K562 (cell line): ENCODE results near the gene SLC37A3. TPM values are rescaled to one million over a fixed set of nuclear protein-coding genes. Genes with fewer than 3 reads are reported as not detected.
A peak's percentile ranks its signal among the peaks of the same experiment; 100 is the strongest.

Experiments used
- ARNT ChIP-seq, 2 experiments: fragments of 450-650 bp; IDR thresholded peaks; 2 replicates each; pipeline ENCODE4 v1.6.1; 2016; ENCODE audit warnings: mild to moderate bottlenecking in 1 of 2
- E2F3 ChIP-seq: fragments of 250-450 bp; sonication (Bioruptor Pico); IDR thresholded peaks from 2 replicates; pipeline ENCODE4 v1.4.0; 2020; ENCODE audit warnings: mild to moderate bottlenecking
- ETS1 ChIP-seq: conservative IDR thresholded peaks from 2 replicates; pipeline ENCODE4 v1.6.1; 2011; ENCODE audit warnings: low read depth, mild to moderate bottlenecking, low read length; ENCODE audit not compliant: control insufficient read depth
- HDAC2 ChIP-seq: fragments of 450-650 bp; IDR thresholded peaks from 2 replicates; pipeline ENCODE4 v1.6.1; 2016; ENCODE audit warnings: mild to moderate bottlenecking
- MIER1 ChIP-seq: fragments of 450-650 bp; IDR thresholded peaks from 2 replicates; pipeline ENCODE4 v1.6.1; 2016; ENCODE audit warnings: antibody characterized with exemption, mild to moderate bottlenecking, low read depth
- RCOR1 ChIP-seq, 2 experiments: IDR thresholded peaks; 2 replicates each; pipeline ENCODE4 v1.6.1; 2012; ENCODE audit warnings: low read depth in 2 of 2, low read length in 2 of 2, borderline replicate concordance in 1 of 2, improper control_type of control experiment in 1 of 2
- RERE ChIP-seq: sonication (generic); formaldehyde crosslinking; IDR thresholded peaks from 2 replicates; pipeline ENCODE4 v1.8.0; 2023; ENCODE audit warnings: missing genetic modification reagents, mild to moderate bottlenecking, borderline replicate concordance
- SETDB1 ChIP-seq: IDR thresholded peaks from one replicate; pipeline ENCODE4 v1.6.1; 2012; ENCODE audit warnings: low read length, control low read depth, inconsistent platforms
- TRIM25 ChIP-seq: fragments of 450-650 bp; IDR thresholded peaks from 2 replicates; pipeline ENCODE4 v1.7.0; 2016; ENCODE audit warnings: borderline replicate concordance
- ZBTB11 ChIP-seq, 3 experiments: fragments of 200-800 bp in 1 of 3; fragments of 250-450 bp in 1 of 3; fragments of 450-650 bp in 1 of 3; sonication (Bioruptor Pico) in 1 of 3; sonication (Bioruptor generic) in 1 of 3; formaldehyde crosslinking in 1 of 3; IDR thresholded peaks; 2 replicates each; pipeline versions ENCODE4 v1.6.1 to v1.8.0; 2016 to 2022; ENCODE audit warnings: mild to moderate bottlenecking in 2 of 3, missing genetic modification characterization in 2 of 3, missing compliant biosample characterization in 1 of 3, moderate library complexity in 1 of 3
- ZNF316 ChIP-seq: fragments of 450-650 bp; IDR thresholded peaks from 2 replicates; pipeline ENCODE4 v1.6.1; 2016
- polyA plus RNA-seq, 8 experiments: library from polyadenylated mRNA; depleted of rRNA in 4 of 8; stranded (reverse) in 5 of 8; unstranded in 3 of 8; fragments of >200 nt; fragmentation: Nextera tagmentation in 2 of 8; fragmentation: Illumina TruSeq in 1 of 8; extraction: Ambion mirVana in 2 of 8; extraction: Trizol in 1 of 8; gene quantifications; 2 replicates each; pipeline versions ENCODE4 v1.2.1 to v1.2.3, GENCODE V29; 2011 to 2014; ENCODE audit warnings: inconsistent platforms in 1 of 8, missing spikeins in 1 of 8
- total RNA-seq, 7 experiments: library from RNA; depleted of rRNA in 6 of 7; stranded (reverse); fragments of >200 nt in 6 of 7; fragmentation: Illumina TruSeq in 2 of 7; extraction: Trizol in 2 of 7; gene quantifications; 2 replicates each; pipeline versions ENCODE4 v1.2.1 to v1.2.3, GENCODE V29; 2011 to 2021; ENCODE audit warnings: low replicate concordance in 1 of 7

The SLC37A3 gene
- total and polyA plus RNA-seq, 9 of the 15 experiments (the other 6 are each of a cell fraction or from before 2014, with no cell fraction given): 11.7 to 59.1 (median 26.8) TPM

- 0 out of 2 replicates have a peak, but pooled peaks have one; percentile 16 for TF ChIP-seq ETS1
- 0 out of 4 replicates have a peak, but pooled peaks of 1 of the 2 experiments have one; percentile 69 for TF ChIP-seq ARNT (IDR thresholded peaks at IDR 0.05)
- no peak for TF ChIP-seq SETDB1
- TF ChIP-seq RERE (CRISPR knock-in tag): no peak
- no peak for TF ChIP-seq E2F3 (CRISPR knock-in tag)
- 0 out of 2 replicates have a peak, but pooled peaks have one; percentile 39 for TF ChIP-seq MIER1
- no peak; a peak in 1 of 6 replicates for TF ChIP-seq ZBTB11 (CRISPR knock-in tag; IDR thresholded peaks at IDR 0.05)
- TF ChIP-seq TRIM25: no peak
- peak; percentile 98 for TF ChIP-seq ZNF316
- TF ChIP-seq HDAC2: 0 out of 2 replicates have a peak, but pooled peaks have one; percentile 43
- peak; percentile 7 to 44; a peak in 1 of 4 replicates for TF ChIP-seq RCOR1 (IDR thresholded peaks at IDR 0.05; ENCODE audit: borderline replicate concordance in 1 of 2, low read depth in 2 of 2, low read length in 2 of 2)
These were observed 72.0 kb downstream of the SLC37A3 start (continued) for GRCh38 chr7:140326116-140326928.
